DOHH2 (cell line): ENCODE data around the gene KRTAP1-5.

Source experiments
- H3F3A ChIP-seq: fragments of 200-600 bp; sonication (generic), shearing (Covaris generic); 2 replicates; pipeline ENCODE4 v1.6.0; 2016; ENCODE audit warnings: antibody characterized with exemption, mild to moderate bottlenecking; ENCODE audit not compliant: control insufficient read depth, insufficient read depth
- H3K27ac ChIP-seq: fragments of 200-600 bp; sonication (generic); 2 replicates; pipeline ENCODE4 v1.5.1; 2014; ENCODE audit warnings: low read depth, mild to moderate bottlenecking, low read length, moderate library complexity
- H3K27me3 ChIP-seq: fragments of 200-600 bp; sonication (generic); 2 replicates; pipeline ENCODE4 v1.6.1; 2014; ENCODE audit warnings: mild to moderate bottlenecking, low read length, mixed read lengths; ENCODE audit not compliant: control insufficient read depth
- H3K36me3 ChIP-seq: fragments of 200-600 bp; sonication (generic); 2 replicates; pipeline ENCODE4 v1.6.1; 2014; ENCODE audit warnings: mild to moderate bottlenecking, low read length, moderate library complexity, mixed read lengths; ENCODE audit not compliant: control insufficient read depth
- H3K4me1 ChIP-seq: fragments of 200-600 bp; sonication (generic); 2 replicates; pipeline ENCODE4 v1.6.1; 2014; ENCODE audit warnings: mild to moderate bottlenecking, low read length, mixed read lengths; ENCODE audit not compliant: control insufficient read depth
- H3K4me2 ChIP-seq: fragments of 200-600 bp; sonication (generic); 2 replicates; pipeline ENCODE4 v1.6.0; 2014; ENCODE audit warnings: mild to moderate bottlenecking, low read length, moderate library complexity
- H3K4me3 ChIP-seq: fragments of 200-600 bp; sonication (generic); 2 replicates; pipeline ENCODE4 v1.5.1; 2014; ENCODE audit warnings: mild to moderate bottlenecking, low read length, mixed read lengths
- H3K79me2 ChIP-seq: fragments of 200-600 bp; sonication (generic); 2 replicates; pipeline ENCODE4 v1.6.1; 2014; ENCODE audit warnings: mild to moderate bottlenecking, low read length, mixed read lengths; ENCODE audit not compliant: control insufficient read depth
- H3K9me2 ChIP-seq: fragments of 200-600 bp; sonication (generic); replicated peaks from 2 replicates; pipeline ENCODE4 v1.6.1; 2014; ENCODE audit warnings: mild to moderate bottlenecking, low read length, mixed read lengths; ENCODE audit not compliant: control insufficient read depth
- H3K9me3 ChIP-seq: fragments of 200-600 bp; sonication (generic); 2 replicates; pipeline ENCODE4 v1.6.1; 2014; ENCODE audit warnings: antibody characterized with exemption, low read length, mixed read lengths; ENCODE audit not compliant: control insufficient read depth, insufficient read depth
- H4K20me1 ChIP-seq: fragments of 200-600 bp; sonication (generic); 2 replicates; pipeline ENCODE4 v1.6.0; 2014; ENCODE audit warnings: low read depth, mild to moderate bottlenecking, antibody characterized with exemption, low read length, moderate library complexity; ENCODE audit not compliant: control insufficient read depth, insufficient read depth
- CTCF ChIP-seq: fragments of 200-600 bp; sonication (generic); IDR thresholded peaks from one replicate; pipeline ENCODE4 v1.5.1; 2014; ENCODE audit warnings: antibody characterized with exemption, mild to moderate bottlenecking, low read depth, low read length; ENCODE audit not compliant: poor library complexity, severe bottlenecking
- EZH2phosphoT487 ChIP-seq: fragments of 200-600 bp; sonication (generic); IDR thresholded peaks from 2 replicates; pipeline ENCODE4 v1.6.1; 2017; ENCODE audit warnings: borderline replicate concordance, mild to moderate bottlenecking, antibody characterized with exemption, low read length, moderate library complexity, mixed read lengths

Gene KRTAP1-5

GRCh38 chr17:41010441-41010840, 16.6 kb downstream of the KRTAP1-5 start:
- Histone ChIP-seq H3K36me3 (no peaks in the 10 kb centered on the region), H3K27ac (no peak overlapping the region), H3K9me2 (no peaks in the 10 kb centered on the region), H3K4me1 (no peaks in the 10 kb centered on the region), H3K27me3 (no peaks in the 10 kb centered on the region; the same call in 1 of the 2 replicates), H3K79me2 (no peaks in the 10 kb centered on the region), H3F3A (no peaks in the 10 kb centered on the region), H3K4me2 (no peak overlapping the region), H3K4me3 (no peak overlapping the region), H4K20me1 (no peaks in the 10 kb centered on the region), H3K9me3 (no peaks in the 10 kb centered on the region)
- TF ChIP-seq CTCF, result no peak
- TF ChIP-seq EZH2phosphoT487, result no peak

GRCh38 chr17:41009936-41010335, 17.1 kb downstream of the KRTAP1-5 start:
- no peaks in the 10 kb centered on the region for H3K9me3 ChIP-seq
- no peaks in the 10 kb centered on the region for H4K20me1 ChIP-seq
- H3K36me3 ChIP-seq, result no peaks in the 10 kb centered on the region
- H3F3A ChIP-seq, result no peaks in the 10 kb centered on the region
- H3K79me2 ChIP-seq, result no peaks in the 10 kb centered on the region
- H3K9me2 ChIP-seq, result no peaks in the 10 kb centered on the region
- peaks cover under 1% of the 10 kb centered on the region; the same call in 1 of the 2 replicates for H3K27me3 ChIP-seq
- H3K27ac ChIP-seq, result no peak overlapping the region
- no peak overlapping the region for H3K4me3 ChIP-seq
- TF ChIP-seq CTCF, result no peak
- no peak for TF ChIP-seq EZH2phosphoT487
- no peaks in the 10 kb centered on the region for H3K4me1 ChIP-seq
- no peak overlapping the region for H3K4me2 ChIP-seq

- H3K4me3 ChIP-seq, result no peak overlapping the region
- no peak for TF ChIP-seq CTCF
- TF ChIP-seq EZH2phosphoT487, result no peak
- no peaks in the 10 kb centered on the region for H3K4me1 ChIP-seq
- no peaks in the 10 kb centered on the region for H4K20me1 ChIP-seq
- no peaks in the 10 kb centered on the region for H3K36me3 ChIP-seq
- no peaks in the 10 kb centered on the region for H3K9me2 ChIP-seq
- H3F3A ChIP-seq, result no peaks in the 10 kb centered on the region
- peaks cover 4% of the 10 kb centered on the region; the same call in 1 of the 2 replicates for H3K27me3 ChIP-seq
- H3K79me2 ChIP-seq, result no peaks in the 10 kb centered on the region
- no peaks in the 10 kb centered on the region for H3K9me3 ChIP-seq
- no peak overlapping the region for H3K27ac ChIP-seq
- H3K4me2 ChIP-seq, result no peak overlapping the region
These were observed 17.7 kb downstream of the KRTAP1-5 start for GRCh38 chr17:41009301-41009760.

- no peaks in the 10 kb centered on the region for H3K36me3 ChIP-seq
- H3K79me2 ChIP-seq, result no peaks in the 10 kb centered on the region
- H4K20me1 ChIP-seq, result no peaks in the 10 kb centered on the region
- no peak within 1 kb of the TSS for H3K4me3 ChIP-seq
- H3K27ac ChIP-seq, result no peak within 1 kb of the TSS
- no peak within 1 kb of the TSS for H3K4me2 ChIP-seq
- no peaks in the 10 kb centered on the region for H3K4me1 ChIP-seq
- H3K9me2 ChIP-seq, result no peaks in the 10 kb centered on the region
- H3F3A ChIP-seq, result no peaks in the 10 kb centered on the region
- no peaks in the 10 kb centered on the region for H3K9me3 ChIP-seq
- peaks cover 4% of the 10 kb centered on the region; the same call in 1 of the 2 replicates for H3K27me3 ChIP-seq
- TF ChIP-seq EZH2phosphoT487 (no peak), CTCF (no peak)
These were observed 18.2 kb downstream of the KRTAP1-5 start, which contains the start of gene KRTAP3-1 for GRCh38 chr17:41008811-41009210. TSS of gene KRTAP3-1 (minus strand) at chr17:41009128. CDS start at chr17:41009074, 54 bp downstream.
